GM18498 (cell line): ENCODE results near the gene ZBTB39.
"Not testable (repeated sequence)": the region's sequence is repeated elsewhere in the genome, so short reads cannot be mapped to it uniquely, and the experiment has no call there.

Experiments
- ATAC-seq: cut with Tn5 transposase; IDR thresholded peaks from one replicate; pipeline ENCODE4 v1.9.1; 2021; ENCODE audit warnings: mild to moderate bottlenecking, moderate library complexity; ENCODE audit not compliant: unreplicated experiment

The ZBTB39 gene

DNA sequence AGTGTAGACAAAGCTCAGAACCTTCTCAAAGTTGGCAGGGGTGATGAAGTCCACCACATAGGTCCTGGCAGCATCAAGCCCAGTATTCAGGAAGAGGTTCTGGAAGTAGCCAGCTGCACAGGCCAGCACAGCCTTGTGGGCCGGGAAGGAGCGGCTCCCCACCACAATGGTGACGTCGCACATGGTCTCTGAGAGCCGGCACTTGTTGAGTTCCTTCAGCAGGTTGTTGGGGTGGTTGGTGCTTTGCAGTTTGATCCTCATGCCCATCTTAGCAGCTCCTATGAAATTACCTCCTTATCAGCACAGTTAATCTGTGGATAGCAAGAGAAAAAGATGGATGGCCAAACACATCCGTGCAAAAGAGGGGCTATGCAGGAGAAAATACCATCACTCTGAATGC lies 1.7 kb downstream of the ZBTB39 start:
- no peak for ATAC-seq

DNA sequence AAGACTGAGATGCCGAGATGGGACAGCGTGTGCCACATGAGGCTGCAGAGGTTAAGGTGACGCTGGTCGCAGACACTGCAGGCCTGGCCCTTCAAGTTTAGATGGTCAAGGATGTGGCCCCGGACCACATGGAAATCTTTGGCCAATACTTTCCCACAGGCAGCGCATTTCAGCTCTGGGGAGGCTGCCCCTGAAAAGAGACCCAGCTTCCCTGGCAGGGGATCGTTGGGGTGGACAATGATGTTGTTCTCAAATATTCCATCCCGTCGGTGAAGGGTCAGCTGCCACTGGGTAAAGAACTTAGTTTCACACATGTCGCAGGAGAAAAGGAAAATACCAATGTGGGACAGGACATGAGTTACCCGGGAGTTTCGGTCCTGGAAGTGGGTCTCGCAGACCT lies 3.0 kb downstream of the ZBTB39 start:
- no peak for ATAC-seq

DNA sequence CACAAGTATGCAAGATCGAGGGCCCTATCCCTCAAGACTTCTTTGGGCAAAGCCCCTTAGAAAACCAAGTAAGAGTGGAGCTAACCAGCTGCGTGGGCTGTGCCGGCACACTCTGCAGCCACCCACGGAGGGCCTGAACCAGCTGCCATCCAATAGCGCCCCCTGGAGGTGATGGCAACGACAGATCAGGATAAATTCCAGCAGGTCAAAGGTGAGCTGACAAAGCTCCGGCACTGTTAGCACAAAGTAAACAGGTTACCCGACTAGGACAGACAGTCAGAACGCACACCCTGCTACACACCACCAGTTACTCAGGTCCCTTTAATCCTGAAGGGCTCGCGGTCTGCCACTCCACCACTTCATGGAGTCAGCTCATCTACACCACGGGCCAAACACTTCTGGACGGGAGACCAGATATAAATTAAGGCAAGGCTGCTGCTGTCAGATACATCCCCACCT lies 4.9 kb downstream of the ZBTB39 start:
- ATAC-seq, result no peak

DNA sequence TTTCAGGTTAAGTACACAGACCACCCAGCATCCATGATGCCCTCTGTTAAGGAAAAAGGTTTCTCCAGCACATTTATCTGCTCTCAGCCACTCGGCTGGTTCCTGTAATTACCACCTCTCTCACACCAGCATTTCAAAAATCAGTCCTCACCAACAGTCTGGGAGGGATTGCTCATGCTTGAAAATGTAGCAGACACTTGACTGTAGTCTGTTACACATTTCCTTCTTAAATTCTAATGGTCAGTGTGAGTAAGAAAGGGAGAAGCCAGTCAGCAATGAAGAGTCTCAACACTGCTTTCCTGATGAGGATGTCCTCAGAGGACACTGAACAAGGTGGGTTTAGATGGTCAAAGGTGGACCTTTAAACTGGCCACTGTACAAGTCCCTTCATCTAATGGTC lies 6.0 kb downstream of the ZBTB39 start:
- no peak for ATAC-seq

DNA sequence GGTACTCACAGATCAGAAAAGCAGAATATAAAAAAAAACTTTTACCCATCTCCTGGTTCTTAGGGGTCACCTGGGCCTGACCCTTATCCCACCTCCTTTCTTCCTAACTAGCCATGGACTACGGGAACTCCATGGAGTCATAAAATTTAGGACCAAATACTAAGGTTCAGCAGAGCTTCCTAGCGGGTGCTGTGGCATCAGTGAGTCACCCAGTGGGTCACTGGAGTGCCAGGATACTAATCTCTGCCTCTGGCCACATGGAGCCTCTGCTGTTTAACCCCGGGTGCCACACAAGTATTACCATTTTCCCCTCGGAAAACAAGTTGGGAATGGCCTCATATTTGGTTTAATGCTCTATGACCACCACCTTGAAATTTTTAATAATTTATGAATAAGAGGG lies 6.9 kb downstream of the ZBTB39 start:
- no peak for ATAC-seq

DNA sequence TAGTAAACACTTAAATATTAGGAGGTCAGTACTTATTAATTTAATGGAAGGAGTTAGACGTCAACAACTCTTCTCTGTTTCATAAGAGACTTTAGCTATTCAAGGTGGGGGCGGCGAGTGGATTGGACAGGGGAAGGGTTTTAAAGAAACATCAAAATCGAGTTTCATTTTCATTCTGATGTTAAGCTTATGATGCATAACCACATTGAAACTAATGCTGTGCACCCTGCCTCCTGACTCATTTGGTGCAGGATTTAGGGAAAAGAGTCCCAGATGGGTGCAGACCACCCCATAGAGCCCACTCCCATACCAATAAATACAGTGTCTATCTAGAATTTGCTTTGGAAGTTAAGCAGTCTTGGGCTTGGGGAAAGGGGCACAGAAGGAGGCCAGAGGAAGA lies 7.4 kb downstream of the ZBTB39 start:
- peak; percentile 83 for ATAC-seq

DNA sequence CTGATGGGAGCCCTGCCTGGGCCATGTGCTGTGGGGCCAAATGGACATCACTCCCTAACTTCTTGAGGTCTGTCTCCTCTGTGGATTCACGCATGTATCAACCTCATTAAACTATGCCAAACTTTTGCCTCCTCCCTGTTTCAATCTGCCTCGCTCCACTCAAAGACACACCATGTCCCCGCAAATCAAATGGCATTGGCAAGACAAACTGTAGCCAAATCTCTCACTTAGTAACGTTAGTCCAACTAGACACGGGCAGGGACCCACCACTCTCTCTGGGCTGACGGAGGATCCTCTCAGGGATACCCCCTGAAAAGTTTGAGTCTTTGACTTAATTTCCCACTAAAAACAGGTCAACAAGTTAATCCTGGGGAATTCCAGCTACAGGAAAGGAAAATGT lies 8.0 kb downstream of the ZBTB39 start:
- no peak for ATAC-seq

DNA sequence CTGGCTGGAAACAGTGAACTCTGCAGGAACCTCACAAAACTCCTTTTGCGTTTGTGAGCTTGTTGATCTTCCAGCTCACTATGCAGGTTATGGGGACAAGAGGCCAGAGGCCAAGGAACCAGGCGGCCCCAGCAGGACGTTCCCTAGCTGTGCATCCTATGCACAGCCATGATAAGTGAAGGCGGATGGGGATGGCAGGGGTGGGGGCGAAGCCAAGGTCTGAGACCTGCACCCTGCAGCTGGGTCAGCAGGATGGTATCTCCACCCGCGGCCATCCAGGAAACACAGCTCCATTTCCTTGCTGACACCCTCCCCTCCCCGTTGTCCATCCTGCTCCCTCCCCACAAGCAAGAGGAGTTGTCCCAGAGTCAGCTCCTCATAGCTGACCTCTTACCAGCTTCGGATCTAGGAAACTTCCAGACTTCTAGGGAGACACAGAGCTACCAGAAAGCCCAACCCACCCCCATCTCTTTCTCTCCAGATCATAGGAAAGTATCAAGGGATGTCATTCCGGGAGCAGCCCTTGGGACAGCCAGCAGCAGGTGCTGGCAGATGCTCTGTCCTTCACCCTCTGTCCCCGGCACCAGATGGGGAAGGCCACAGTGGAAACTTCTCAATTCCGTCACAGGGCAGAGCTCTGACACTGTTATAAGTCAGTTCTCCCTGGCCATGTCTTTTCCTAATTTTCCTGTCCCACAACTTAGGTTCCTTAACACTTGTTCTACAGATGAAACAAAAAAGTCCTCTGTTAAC lies 9.4 kb downstream of the ZBTB39 start:
- no peak for ATAC-seq

DNA sequence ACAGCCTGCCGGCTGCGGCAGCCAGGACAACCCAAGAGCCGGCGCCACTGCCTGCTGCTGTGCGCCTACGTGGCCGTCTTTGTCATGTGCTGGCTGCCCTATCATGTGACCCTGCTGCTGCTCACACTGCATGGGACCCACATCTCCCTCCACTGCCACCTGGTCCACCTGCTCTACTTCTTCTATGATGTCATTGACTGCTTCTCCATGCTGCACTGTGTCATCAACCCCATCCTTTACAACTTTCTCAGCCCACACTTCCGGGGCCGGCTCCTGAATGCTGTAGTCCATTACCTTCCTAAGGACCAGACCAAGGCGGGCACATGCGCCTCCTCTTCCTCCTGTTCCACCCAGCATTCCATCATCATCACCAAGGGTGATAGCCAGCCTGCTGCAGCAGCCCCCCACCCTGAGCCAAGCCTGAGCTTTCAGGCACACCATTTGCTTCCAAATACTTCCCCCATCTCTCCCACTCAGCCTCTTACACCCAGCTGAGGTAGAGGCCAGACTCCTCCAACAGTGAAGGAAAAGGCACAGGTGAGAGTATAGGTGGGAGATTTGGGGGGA lies 10.3 kb downstream of the ZBTB39 start:
- ATAC-seq, result no peak

DNA sequence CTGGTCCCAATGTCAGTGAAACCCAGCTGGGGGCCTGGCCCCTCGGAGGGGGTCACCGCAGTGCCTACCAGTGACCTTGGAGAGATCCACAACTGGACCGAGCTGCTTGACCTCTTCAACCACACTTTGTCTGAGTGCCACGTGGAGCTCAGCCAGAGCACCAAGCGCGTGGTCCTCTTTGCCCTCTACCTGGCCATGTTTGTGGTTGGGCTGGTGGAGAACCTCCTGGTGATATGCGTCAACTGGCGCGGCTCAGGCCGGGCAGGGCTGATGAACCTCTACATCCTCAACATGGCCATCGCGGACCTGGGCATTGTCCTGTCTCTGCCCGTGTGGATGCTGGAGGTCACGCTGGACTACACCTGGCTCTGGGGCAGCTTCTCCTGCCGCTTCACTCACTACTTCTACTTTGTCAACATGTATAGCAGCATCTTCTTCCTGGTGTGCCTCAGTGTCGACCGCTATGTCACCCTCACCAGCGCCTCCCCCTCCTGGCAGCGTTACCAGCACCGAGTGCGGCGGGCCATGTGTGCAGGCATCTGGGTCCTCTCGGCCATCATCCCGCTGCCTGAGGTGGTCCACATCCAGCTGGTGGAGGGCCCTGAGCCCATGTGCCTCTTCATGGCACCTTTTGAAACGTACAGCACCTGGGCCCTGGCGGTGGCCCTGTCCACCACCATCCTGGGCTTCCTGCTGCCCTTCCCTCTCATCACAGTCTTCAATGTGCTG lies 11.0 kb downstream of the ZBTB39 start:
- no peak for ATAC-seq

DNA sequence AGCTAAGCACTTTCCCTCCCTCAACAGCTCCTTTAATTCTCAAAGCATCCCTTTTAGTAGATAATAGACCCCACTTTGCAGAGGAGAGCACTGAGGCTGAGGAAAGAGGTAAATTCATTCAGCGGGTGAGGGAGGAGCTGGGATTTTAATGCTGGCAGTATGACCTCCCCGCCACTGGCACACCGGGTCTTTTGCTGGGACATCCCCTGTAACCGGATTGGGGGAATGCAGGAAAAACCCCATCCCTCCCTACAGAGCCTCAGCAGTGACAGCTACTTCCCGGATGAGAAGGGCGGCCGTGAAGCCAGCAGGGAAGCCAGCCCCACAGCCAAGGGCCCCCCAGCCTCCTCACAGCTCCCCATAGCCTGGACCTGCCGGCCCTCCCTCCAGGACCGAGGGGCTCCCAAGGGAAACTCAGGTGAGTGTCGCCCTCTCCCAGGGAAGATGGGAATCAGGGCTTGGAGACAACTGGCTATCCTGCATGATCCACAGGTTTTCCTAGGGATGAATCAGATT lies 12.1 kb downstream of the ZBTB39 start:
- ATAC-seq, result no peak

DNA sequence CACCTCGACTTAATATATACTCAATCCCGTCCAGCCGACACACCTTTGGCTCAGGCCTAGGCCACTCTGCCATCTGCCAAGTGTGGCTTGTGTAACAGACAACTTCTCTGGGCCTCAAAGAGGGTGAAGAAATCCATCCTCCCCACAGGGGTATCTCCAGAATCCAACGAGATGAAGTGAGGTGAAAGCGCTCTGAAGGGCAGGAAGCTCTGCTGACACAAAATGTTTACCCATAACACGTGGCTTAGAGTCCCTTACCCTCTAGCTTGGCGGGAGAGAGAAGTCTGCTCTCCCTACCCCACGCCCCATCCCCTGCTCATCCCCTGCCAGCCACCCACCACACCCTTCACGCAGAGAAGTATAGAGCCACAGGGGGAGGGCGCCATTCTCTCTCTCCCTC lies 13.0 kb downstream of the ZBTB39 start:
- no peak for ATAC-seq

DNA sequence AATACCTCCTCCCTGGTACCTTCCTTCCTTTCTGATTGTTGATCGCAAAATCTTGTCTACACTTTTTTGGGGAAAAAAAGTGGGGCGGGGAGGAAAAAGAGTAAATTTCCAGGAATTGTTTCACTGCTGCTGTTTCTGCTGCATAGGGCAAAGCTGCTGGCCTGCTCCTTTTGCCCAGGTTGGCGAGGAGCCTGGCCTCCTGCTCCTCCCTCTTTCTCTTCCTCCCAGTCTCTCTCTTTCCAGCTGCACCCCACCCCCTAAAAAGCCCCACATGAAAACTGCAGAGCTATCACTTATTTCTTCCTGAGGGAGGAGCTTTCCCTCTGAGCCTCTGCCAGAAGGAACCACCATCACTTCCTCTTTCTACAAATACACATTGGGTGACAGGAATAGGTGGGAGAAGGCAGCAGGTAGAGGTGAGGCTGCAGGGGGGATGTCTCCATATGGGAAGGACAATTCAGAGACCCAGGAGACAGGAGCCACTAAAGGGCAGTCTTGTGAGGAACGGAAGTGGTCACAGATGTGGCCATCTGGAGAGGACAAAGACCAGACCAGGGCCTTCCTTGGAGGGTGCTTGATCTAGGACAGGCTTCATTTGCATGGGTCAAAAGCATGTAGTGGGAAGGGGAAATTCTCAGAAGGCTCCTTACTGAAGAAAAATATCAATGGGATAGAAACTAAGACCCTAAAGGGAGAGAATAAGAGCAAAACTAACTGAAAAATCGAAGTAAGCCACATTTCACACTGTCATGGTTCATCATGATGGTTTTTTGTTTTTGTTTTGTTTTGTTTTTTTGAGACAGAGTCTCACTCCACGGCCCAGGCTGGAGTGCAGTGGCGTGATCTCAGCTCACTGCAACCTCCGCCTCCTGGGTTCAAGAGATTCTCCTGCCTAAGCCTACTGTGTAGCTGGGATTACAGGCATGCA lies 14.8 kb downstream of the ZBTB39 start:
- no peak for ATAC-seq

DNA sequence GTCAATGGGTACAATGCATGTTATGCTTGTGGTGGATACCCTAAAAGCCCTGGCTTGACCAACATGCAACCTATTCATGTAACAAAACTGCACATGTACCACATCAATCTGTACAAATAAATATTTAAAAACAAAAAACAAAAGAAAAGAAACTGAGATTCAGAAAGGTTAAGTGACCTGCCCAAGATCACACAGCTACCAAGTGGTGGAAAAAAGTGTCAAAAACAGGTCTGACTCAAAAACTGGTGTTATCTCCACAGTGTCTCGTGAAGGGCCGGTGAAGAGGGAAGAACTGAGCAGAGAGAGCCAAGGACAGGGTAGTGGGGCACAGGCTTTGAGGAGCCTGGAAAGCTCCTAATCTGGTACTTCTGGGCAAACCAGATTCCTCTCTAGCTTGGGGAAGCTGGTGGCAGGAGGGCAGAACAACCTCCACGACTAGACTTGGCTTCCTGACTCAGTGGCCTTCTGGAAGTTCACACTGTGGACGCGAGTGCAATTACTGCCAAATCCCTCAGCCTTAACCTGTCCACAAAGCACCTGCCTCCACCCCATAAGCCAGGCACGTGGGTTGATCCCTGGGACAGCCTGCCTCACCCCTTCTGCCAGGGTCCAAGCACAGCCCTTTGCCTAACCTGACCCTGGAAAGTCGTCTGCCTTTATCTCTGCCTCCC lies 15.6 kb downstream of the ZBTB39 start:
- ATAC-seq, result no peak

DNA sequence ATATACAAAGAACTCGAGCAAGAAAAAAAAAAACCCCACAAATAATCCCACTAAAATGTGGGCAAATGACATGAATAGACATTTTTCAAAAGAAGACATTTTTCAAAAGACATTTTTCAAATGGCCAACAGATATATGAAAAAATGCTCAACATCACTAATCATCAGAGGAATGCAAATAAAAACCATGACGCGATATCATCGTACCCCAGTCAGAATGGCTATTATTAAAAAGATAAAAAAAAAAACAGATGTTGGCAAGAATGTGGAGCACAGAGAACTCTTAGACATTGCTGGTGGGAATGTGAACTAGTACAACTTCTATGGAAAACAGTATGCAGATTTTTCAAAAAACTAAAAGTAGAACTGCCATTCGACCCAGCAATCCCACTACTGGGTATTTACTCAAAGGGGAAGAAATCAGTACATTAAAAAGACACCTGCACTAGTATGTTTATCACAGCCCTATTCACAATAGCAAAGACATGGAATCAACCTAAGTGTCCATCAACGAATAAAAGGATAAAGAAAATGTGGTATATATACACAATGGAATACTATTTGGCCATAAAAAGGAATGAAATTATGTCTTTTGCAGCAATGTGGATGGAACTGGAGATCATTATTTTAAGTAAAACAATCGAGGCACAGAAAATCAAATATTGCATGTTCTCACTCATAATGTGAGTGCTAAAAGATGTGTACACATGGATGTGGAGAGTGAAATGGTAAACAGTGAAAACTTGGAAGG lies 16.3 kb downstream of the ZBTB39 start:
- ATAC-seq, result no peak

DNA sequence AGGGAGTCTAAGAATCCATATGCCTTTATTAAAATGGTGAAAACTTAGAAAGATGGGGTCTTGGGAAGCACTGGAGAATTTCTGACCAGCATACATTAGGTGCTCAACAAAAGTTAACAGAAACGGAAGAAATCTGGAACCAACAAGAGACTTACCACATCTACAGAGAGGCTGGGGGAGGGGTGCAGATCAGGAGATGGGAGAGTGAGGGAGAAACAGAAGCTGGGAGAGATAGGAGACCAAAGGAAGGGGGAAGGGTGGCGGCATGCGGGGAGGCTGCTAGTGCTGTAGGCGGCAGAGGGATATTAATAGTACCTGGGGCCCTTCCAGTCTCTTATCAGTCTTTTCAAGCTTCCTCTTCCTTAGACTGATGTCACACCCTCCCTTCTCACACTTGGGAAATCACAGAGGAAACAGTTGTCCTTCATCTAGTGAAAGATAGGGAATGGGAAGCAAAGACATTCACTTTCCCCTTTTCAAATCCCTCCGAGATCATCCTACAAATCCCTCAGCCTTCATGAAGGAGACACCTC lies 18.1 kb downstream of the ZBTB39 start:
- no peak for ATAC-seq

DNA sequence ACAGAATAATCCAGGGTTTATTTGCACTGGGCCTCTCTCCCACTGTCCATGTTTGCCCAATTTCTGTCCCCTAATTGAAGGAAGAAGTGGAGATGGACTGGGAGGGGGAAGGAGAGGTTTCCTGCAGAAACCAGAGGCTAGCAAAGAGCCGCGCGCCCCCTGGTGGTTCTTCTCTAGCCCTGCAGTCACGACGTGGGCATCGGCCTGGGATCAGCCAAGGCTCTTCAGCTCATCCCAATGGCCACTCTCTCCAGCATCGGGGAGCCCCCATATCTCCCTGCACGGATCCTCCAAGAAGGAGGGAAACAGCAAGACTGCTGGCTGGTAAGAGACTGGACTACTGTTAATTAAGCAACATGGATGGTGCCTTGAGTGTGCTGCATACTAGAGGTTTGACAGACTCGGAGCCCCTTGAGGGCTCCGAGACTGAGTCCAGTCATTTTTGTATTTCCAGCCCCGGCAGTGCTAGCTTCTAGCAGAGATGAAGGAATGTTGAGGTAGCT lies 18.7 kb downstream of the ZBTB39 start:
- ATAC-seq, result peak; percentile 60

DNA sequence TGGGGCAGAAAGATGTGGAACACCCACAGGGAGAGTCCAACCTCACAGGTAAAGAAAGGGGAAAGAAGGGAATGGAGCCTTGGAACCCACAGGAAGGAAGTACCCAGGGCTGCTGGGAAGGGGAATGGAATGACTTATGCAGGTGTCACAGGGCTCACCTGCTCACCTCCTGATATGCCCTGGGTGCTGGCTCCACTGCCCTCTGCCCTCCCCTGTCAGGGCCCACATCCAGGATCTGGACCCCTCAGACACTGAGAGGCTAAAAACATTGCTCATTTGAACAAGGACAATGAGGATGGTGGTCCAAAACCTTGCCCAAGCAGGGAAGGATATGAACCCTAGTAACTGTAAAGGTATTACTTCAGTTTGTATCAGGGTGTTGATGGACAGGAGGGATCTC lies 19.3 kb downstream of the ZBTB39 start:
- no peak for ATAC-seq

DNA sequence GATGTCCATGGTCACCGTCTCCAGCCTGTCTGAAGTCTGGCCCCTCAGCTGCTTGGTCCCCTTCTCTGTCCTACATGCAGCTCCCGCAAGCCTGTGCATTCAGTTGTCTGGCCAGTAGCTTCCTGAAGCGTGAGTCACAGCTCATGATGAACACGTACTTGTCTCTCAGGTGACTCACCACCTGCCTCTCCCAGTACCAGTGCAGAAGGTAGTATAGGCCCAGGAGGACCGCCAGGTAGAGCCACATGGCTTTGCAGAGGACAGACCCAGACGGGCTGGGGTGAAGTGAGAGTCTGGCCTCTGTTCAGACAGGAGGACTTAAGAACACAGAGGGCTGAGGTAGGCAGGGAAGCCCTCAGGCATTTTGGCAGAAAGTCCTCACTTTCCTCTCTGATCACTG lies 20.6 kb downstream of the ZBTB39 start:
- ATAC-seq, result not testable (repeated sequence)
